ENCODE measurements around the gene ZNF474.

The ZNF474 gene

GRCh38 chr5:122163121-122164069 lies 34.0 kb downstream of the ZNF474 start:
- no peaks in the 10 kb centered on the region for H3K79me2 ChIP-seq (ENCODE audit: insufficient read depth, low read length)
- no peaks in the 10 kb centered on the region for H4K20me1 ChIP-seq (ENCODE audit: low read depth, low read length)
- H3K4me3 ChIP-seq (ENCODE audit: insufficient read depth, low read length, poor library complexity, severe bottlenecking), result no peak overlapping the region
- no peak for TF ChIP-seq EZH2phosphoT487 (conservative IDR thresholded peaks at IDR 0.05; ENCODE audit: low read length)
- no peak for TF ChIP-seq CTCF (IDR thresholded peaks at IDR 0.05; ENCODE audit: insufficient read depth, low read length, poor library complexity, severe bottlenecking)
- H3K4me2 ChIP-seq (ENCODE audit: low read depth, low read length, poor library complexity, severe bottlenecking), result no peak overlapping the region
- no peaks in the 10 kb centered on the region for H3K9me3 ChIP-seq (ENCODE audit: insufficient read depth, low read length)
- H3K27me3 ChIP-seq (ENCODE audit: low read length), result no peaks in the 10 kb centered on the region
- H3K27ac ChIP-seq (ENCODE audit: low read depth, low read length), result no peak overlapping the region
- no peaks in the 10 kb centered on the region for H3K36me3 ChIP-seq (ENCODE audit: low read length)
- H3K9me2 ChIP-seq (replicated peaks; ENCODE audit: insufficient read depth, low read length), result no peaks in the 10 kb centered on the region
- H3K9ac ChIP-seq (ENCODE audit: low read length), result no peak overlapping the region
- H2AFZ ChIP-seq (ENCODE audit: low read depth, low read length, severe bottlenecking), result no peak overlapping the region
- H3F3A ChIP-seq (ENCODE audit: insufficient read depth), result no peaks in the 10 kb centered on the region

DNA sequence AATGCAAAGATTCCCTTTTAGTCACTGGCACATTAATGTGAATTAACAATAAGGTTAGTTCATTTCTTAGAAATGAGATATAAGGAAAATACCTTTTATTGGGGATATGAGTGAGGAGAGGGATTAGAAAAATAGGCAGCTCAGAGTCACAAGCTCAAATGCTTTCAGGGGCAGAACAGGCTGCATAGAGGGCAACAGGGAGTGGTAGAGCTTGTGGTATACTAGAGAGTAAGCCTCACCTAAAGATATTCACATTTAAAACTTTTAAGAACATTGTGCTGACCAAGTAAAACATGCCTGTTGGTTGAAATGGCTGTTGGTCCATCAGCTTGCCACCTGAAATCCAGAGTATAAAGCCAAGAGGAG lies 34.7 kb downstream of the ZNF474 start:
- no peak overlapping the region for H3K27ac ChIP-seq (ENCODE audit: low read depth, low read length)
- H3F3A ChIP-seq (ENCODE audit: insufficient read depth), result no peaks in the 10 kb centered on the region

GRCh38 chr5:122164831-122165558 lies 35.6 kb downstream of the ZNF474 start:
- H3K27me3 ChIP-seq (ENCODE audit: low read length), result no peaks in the 10 kb centered on the region
- no peaks in the 10 kb centered on the region for H3K79me2 ChIP-seq (ENCODE audit: insufficient read depth, low read length)
- no peak overlapping the region for H3K4me3 ChIP-seq (ENCODE audit: insufficient read depth, low read length, poor library complexity, severe bottlenecking)
- no peaks in the 10 kb centered on the region for H4K20me1 ChIP-seq (ENCODE audit: low read depth, low read length)
- no peak for TF ChIP-seq CTCF (IDR thresholded peaks at IDR 0.05; ENCODE audit: insufficient read depth, low read length, poor library complexity, severe bottlenecking)
- TF ChIP-seq EZH2phosphoT487 (conservative IDR thresholded peaks at IDR 0.05; ENCODE audit: low read length), result no peak
- H3K9ac ChIP-seq (ENCODE audit: low read length), result no peak overlapping the region
- H3K27ac ChIP-seq (ENCODE audit: low read depth, low read length), result no peak overlapping the region
- H3K9me3 ChIP-seq (ENCODE audit: insufficient read depth, low read length), result no peaks in the 10 kb centered on the region
- no peaks in the 10 kb centered on the region for H3K9me2 ChIP-seq (replicated peaks; ENCODE audit: insufficient read depth, low read length)
- no peaks in the 10 kb centered on the region for H3K36me3 ChIP-seq (ENCODE audit: low read length)
- H3K4me2 ChIP-seq (ENCODE audit: low read depth, low read length, poor library complexity, severe bottlenecking), result no peak overlapping the region
- H3F3A ChIP-seq (ENCODE audit: insufficient read depth), result no peaks in the 10 kb centered on the region
- H2AFZ ChIP-seq (ENCODE audit: low read depth, low read length, severe bottlenecking), result no peak overlapping the region

More for the DNA sequence above, 34.7 kb downstream of the ZNF474 start:
- no peaks in the 10 kb centered on the region for H3K79me2 ChIP-seq (ENCODE audit: insufficient read depth, low read length)
- H3K9ac ChIP-seq (ENCODE audit: low read length), result no peak overlapping the region
- H3K27me3 ChIP-seq (ENCODE audit: low read length), result no peaks in the 10 kb centered on the region
- H4K20me1 ChIP-seq (ENCODE audit: low read depth, low read length), result no peaks in the 10 kb centered on the region
- no peaks in the 10 kb centered on the region for H3K9me2 ChIP-seq (replicated peaks; ENCODE audit: insufficient read depth, low read length)
- no peak for TF ChIP-seq CTCF (IDR thresholded peaks at IDR 0.05; ENCODE audit: insufficient read depth, low read length, poor library complexity, severe bottlenecking)
- no peak overlapping the region for H2AFZ ChIP-seq (ENCODE audit: low read depth, low read length, severe bottlenecking)
- H3K36me3 ChIP-seq (ENCODE audit: low read length), result no peaks in the 10 kb centered on the region
- H3K9me3 ChIP-seq (ENCODE audit: insufficient read depth, low read length), result no peaks in the 10 kb centered on the region
- no peak overlapping the region for H3K4me2 ChIP-seq (ENCODE audit: low read depth, low read length, poor library complexity, severe bottlenecking)
- H3K4me3 ChIP-seq (ENCODE audit: insufficient read depth, low read length, poor library complexity, severe bottlenecking), result no peak overlapping the region
